SK-N-SH (cell line): Measurements from ENCODE around the gene TMEM117.

Experiments used
- CTCF ChIP-seq: fragments of 200-600 bp; sonication (generic); IDR thresholded peaks from 2 replicates; pipeline ENCODE4 v1.6.1; 2017; ENCODE audit warnings: antibody characterized with exemption, mild to moderate bottlenecking, moderate library complexity
- ELF1 ChIP-seq: IDR thresholded peaks from 2 replicates; pipeline ENCODE4 v1.4.0; 2012
- EP300 ChIP-seq, 2 experiments: IDR thresholded peaks; 2 replicates each; pipeline versions ENCODE4 v1.4.0 to v1.6.1; 2012; ENCODE audit warnings: borderline replicate concordance in 1 of 2, low read depth in 1 of 2, low read length in 1 of 2
- FOXJ3 ChIP-seq: sonication (generic); formaldehyde crosslinking; IDR thresholded peaks from 2 replicates; pipeline ENCODE4 v1.5.1; 2020; ENCODE audit warnings: mild to moderate bottlenecking, missing genetic modification reagents
- MEF2A ChIP-seq: IDR thresholded peaks from 2 replicates; pipeline ENCODE4 v1.4.0; 2012; ENCODE audit warnings: low read depth, borderline replicate concordance
- NFIC ChIP-seq: IDR thresholded peaks from 2 replicates; pipeline ENCODE4 v1.4.0; 2012; ENCODE audit warnings: borderline replicate concordance
- NRF1 ChIP-seq: IDR thresholded peaks from 2 replicates; pipeline ENCODE4 v1.6.1; 2012; ENCODE audit warnings: low read depth, mild to moderate bottlenecking, low read length
- POLR2AphosphoS5 ChIP-seq: IDR thresholded peaks from 2 replicates; pipeline ENCODE4 v1.6.1; 2012; ENCODE audit warnings: low read depth, low read length
- RAD21 ChIP-seq: IDR thresholded peaks from 2 replicates; pipeline ENCODE4 v1.6.1; 2012; ENCODE audit warnings: mild to moderate bottlenecking, low read length
- RXRA ChIP-seq: IDR thresholded peaks from 2 replicates; pipeline ENCODE4 v1.4.0; 2012; ENCODE audit warnings: low read depth, mild to moderate bottlenecking, borderline replicate concordance
- SIN3A ChIP-seq: IDR thresholded peaks from 2 replicates; pipeline ENCODE4 v1.6.1; 2012; ENCODE audit warnings: low read depth, mild to moderate bottlenecking, low read length, moderate library complexity, borderline replicate concordance
- SMC3 ChIP-seq: IDR thresholded peaks from 2 replicates; pipeline ENCODE4 v1.6.1; 2012; ENCODE audit warnings: low read depth, low read length, improper control_type of control experiment
- TF ChIP-seq, protein P1 (sequence below): IDR thresholded peaks from 2 replicates; pipeline ENCODE4 v1.4.0; 2012; ENCODE audit warnings: low read depth, borderline replicate concordance
- TF ChIP-seq, protein P2 (sequence below): IDR thresholded peaks from 2 replicates; pipeline ENCODE4 v1.6.1; 2012; ENCODE audit warnings: mild to moderate bottlenecking, low read depth, low read length, moderate library complexity

- TF ChIP-seq CTCF: no peak
- no peak for TF ChIP-seq SMC3
- no peak for TF ChIP-seq NRF1
- TF ChIP-seq, protein P1, sequence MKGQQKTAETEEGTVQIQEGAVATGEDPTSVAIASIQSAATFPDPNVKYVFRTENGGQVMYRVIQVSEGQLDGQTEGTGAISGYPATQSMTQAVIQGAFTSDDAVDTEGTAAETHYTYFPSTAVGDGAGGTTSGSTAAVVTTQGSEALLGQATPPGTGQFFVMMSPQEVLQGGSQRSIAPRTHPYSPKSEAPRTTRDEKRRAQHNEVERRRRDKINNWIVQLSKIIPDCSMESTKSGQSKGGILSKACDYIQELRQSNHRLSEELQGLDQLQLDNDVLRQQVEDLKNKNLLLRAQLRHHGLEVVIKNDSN: no peak
- TF ChIP-seq, protein P2, sequence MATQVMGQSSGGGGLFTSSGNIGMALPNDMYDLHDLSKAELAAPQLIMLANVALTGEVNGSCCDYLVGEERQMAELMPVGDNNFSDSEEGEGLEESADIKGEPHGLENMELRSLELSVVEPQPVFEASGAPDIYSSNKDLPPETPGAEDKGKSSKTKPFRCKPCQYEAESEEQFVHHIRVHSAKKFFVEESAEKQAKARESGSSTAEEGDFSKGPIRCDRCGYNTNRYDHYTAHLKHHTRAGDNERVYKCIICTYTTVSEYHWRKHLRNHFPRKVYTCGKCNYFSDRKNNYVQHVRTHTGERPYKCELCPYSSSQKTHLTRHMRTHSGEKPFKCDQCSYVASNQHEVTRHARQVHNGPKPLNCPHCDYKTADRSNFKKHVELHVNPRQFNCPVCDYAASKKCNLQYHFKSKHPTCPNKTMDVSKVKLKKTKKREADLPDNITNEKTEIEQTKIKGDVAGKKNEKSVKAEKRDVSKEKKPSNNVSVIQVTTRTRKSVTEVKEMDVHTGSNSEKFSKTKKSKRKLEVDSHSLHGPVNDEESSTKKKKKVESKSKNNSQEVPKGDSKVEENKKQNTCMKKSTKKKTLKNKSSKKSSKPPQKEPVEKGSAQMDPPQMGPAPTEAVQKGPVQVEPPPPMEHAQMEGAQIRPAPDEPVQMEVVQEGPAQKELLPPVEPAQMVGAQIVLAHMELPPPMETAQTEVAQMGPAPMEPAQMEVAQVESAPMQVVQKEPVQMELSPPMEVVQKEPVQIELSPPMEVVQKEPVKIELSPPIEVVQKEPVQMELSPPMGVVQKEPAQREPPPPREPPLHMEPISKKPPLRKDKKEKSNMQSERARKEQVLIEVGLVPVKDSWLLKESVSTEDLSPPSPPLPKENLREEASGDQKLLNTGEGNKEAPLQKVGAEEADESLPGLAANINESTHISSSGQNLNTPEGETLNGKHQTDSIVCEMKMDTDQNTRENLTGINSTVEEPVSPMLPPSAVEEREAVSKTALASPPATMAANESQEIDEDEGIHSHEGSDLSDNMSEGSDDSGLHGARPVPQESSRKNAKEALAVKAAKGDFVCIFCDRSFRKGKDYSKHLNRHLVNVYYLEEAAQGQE: no peak
- TF ChIP-seq RAD21: no peak
- no peak for TF ChIP-seq SIN3A
- no peak for TF ChIP-seq ELF1
- TF ChIP-seq EP300 (IDR thresholded peaks at IDR 0.05; ENCODE audit: borderline replicate concordance in 1 of 2, low read depth in 1 of 2, low read length in 1 of 2): no peak
- no peak for TF ChIP-seq MEF2A
- no peak for TF ChIP-seq FOXJ3 (CRISPR knock-in tag)
- TF ChIP-seq RXRA: no peak
- TF ChIP-seq NFIC: no peak
- TF ChIP-seq POLR2AphosphoS5: no peak
Observed at GRCh38 chr12:44369998-44370397, 534.1 kb downstream of the TMEM117 start.
